SKM-1 treated with dmso at 0.1 percent for 144 hours (cell line): Measurements from ENCODE around the gene RGS6.
A peak's percentile ranks its signal among the peaks of the same experiment; 100 is the strongest.

Source experiments
- DNase-seq: peaks from one replicate; lab custom pipeline; 2025; ENCODE audit not compliant: unreplicated experiment; lab: John Stamatoyannopoulos, UW

RGS6 gene

GRCh38 chr14:72070458-72070857 lies 138.2 kb downstream of the RGS6 start:
- DNase-seq: no peak

DNA sequence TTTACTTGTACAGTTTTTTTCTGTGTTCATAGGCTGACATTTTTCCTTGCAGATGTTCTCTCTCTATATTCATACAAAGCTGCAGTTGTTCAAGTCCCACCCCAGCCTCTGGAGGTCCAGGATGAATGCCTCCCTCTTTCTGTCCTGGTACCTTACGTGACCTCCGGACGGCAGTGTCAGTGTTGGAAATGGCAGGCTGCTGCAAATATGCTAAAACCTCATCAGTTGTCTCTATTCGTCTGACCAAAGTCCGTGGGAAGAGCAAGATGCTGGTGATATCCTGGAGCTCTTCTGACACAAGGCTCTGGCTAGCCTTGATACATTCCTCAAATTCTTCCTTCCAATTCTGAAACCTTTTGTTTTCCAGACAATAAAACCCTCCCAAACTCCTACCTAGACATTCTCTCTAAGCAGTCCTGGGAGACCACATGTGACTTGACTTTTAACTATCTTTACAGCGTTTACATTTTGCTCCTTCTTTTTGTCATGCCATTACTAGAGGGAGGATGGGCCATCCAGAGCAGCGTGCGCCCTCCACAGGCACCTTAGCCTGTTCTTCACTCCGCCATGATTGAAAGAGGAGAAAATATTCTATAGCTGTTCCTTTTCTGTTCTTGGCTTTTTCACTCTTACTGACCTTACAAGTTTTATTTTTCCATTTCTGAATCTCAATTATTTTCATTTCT lies 143.6 kb downstream of the RGS6 start:
- DNase-seq: no peak

DNA sequence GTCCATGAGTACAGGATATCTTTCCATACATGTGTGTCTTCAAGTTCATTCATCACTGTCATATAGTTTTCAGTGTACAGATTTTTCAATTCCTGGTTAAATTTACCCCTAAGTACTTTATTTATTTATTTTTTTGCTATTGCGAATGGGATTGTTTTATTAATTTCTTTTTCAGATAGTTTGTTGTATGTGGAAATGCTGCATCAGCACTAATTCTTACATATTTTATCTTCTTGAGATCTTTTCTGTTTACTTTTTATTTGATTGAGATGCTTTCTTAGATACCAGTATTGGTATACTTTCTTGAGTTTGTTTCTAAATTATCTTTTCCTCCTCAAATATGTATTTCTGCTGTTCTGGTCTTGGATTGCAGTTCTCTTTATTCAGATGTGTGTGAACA lies 148.9 kb downstream of the RGS6 start:
- no peak for DNase-seq

DNA sequence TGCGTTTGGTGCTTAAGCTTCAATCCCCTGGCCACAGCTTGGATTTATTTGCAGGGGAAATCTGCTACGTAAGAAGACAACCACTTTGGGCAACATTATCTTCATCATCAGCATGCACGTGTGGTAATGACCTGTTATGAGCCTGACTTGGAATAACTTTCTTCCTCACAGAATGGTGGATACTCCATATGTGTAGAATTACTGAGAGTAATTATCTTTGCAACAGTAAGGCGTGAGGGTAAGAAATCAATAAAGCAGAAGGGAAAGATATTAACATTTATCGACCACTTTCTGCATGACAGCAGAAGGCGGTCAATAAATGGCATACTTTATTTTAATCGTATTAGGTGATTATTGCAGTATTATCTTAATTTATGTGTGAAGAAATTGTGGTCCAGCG lies 152.7 kb downstream of the RGS6 start:
- DNase-seq: no peak

DNA sequence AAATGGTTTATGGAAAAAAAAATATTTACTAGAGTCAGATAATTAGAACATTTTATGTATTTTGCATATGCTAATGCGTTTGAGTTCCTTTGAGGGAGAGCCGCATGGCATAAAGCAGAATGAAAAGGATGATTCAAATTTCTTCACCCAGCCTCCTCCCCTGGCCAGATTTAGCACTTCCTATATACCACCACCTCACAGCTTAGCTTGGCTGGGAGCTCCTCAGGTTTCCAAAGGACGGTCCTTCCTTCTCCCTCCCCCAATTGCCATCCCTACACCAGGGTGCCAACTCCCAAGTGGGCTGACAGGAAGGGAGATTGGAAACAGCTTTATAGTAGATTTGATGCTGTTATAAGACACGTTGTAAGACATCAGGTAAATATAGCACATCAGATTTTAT lies 157.4 kb downstream of the RGS6 start:
- no peak for DNase-seq

- DNase-seq: no peak
Measured at GRCh38 chr14:72094844-72095582, 162.8 kb downstream of the RGS6 start.

GRCh38 chr14:72097173-72097783 lies 165.0 kb downstream of the RGS6 start:
- no peak for DNase-seq

- DNase-seq: no peak
Measured at GRCh38 chr14:72098210-72098609, 166.0 kb downstream of the RGS6 start.

DNA sequence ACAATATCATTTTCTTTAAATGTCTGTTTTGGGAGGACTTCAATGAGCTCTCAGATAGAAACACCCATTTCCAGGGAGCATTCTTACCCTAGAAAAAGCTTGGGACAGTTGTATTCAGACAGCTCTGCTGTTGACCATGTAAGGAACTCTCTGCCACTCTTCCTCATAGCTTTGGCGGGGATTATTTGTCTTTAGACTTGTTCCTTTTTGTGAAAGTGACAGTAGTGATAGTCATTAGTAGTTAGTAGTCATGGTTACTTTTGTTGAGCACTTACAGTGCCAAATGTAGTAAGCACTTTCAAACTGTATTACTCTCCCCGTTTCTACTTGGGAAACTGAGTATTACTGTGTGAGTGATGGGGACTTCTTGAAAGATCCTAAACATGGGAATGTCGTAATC lies 167.3 kb downstream of the RGS6 start:
- no peak for DNase-seq

- DNase-seq: peak; percentile 5
Measured at GRCh38 chr14:72104011-72104613, 171.9 kb downstream of the RGS6 start.

DNA sequence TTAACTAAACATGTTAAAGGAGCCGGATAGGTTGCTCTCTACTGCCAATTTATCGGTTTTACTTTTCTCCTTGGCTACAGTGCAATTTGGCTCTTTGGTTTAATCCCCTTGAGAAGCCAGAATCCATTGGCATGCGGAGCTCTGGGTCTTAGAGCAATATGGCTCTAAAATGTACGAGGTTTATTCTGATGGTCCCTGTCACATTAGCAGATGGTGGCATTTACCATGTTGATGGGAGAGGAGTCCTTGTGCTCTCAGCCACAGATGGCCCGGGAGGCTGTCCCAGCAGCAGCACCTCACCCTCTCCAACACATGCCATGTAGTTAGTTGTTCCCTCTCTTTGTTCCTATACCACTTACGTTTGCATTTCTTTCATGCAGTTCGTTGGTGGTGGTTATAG lies 179.7 kb downstream of the RGS6 start:
- DNase-seq: no peak

GRCh38 chr14:72118841-72119240 lies 186.6 kb downstream of the RGS6 start:
- DNase-seq: no peak

GRCh38 chr14:72120315-72120714 lies 188.1 kb downstream of the RGS6 start:
- DNase-seq: no peak

- no peak for DNase-seq
Measured at GRCh38 chr14:72123755-72124154, 191.5 kb downstream of the RGS6 start.

DNA sequence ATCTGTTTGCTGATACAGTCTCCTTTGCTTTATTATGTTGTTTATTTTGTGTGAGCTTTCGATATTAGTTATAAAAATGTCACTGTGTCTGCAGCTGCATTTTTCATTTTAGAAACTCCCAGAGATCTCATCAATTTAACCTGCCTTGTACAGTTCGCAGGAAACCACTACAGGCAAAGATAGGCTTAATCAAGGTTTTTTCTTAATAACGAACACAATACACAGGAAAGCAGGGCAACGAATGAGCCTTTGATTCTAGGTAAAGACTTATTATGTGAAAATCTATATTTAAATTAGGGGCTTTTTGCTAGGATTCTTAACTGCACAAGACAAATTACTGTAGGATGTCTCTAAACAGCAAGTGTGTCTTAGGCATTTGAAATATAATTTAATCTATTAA lies 191.9 kb downstream of the RGS6 start:
- DNase-seq: no peak

DNA sequence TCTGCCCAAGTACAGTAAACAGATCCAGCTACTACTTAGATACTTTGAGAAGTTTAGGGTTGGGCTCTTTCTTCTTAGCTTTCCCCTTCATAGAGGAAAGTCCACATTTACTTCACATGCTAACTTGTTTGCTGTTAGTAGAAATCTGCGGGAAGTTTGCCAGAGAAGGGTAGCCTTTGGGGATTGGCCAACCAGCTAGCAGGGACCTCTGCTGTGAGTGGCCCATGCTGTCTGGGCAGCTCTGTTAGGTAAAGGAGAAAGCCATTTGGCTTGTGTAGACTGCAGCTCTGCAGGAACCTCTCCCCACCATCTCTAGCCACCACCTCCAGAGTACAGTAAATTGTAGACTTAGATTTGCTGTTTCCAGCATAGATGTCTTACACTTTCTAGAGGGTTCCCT lies 193.9 kb downstream of the RGS6 start:
- DNase-seq: no peak

DNA sequence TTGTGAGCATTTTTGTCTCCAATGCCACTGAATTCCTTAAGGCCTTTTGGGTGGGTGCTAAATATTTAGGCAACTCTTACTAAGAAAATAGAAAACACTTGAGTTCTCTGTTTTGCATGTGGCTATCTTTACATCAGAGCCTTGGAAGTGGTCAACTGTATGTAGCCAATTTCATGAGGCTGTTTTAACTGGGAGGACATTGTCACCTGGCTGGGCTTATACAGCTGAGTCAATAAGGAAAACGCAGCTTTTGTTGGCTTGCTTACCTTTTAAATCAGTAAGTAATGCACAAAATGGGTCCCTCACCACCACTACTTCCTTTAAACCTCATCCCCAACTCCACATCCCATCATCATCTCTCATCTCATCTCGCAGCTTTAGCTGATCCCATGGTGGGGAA lies 194.3 kb downstream of the RGS6 start:
- no peak for DNase-seq

DNA sequence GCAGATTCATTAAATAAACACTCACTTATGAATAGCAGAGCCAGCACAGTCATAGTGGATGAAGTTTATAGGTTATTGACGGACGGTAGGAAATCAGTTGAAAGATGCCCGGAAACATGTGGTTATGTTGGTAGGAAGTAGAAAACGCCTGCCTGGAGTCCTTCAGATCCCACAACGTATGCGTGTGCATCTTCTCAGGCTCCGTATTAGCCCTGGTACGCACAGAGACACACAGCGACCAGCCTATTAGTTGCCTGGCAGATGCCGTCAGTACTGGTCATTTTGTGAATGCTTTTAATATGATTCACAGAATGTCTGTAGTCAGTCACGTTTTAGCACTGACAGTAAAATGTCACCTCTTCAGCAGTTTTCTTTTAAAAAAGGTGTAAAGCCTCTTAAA lies 196.4 kb downstream of the RGS6 start:
- no peak for DNase-seq

DNA sequence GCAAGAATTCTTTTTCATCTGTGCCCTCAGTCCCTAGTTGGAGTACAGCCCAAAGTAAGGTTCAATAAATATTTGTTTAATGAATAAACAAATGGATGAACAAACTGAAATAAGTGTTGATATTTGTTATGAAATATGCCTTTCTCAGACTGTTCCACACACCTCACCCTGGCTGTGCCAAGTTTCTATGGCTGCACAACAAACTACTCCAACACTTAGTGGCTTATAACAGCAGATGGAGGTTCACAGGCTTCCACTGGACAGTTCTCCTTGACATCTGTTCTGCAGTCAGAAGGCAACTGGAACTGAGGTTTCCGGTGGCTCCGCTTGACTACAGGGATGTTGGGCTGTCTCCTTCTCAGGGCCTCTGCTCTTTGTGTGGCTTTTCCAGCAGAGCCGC lies 197.1 kb downstream of the RGS6 start:
- no peak for DNase-seq

DNA sequence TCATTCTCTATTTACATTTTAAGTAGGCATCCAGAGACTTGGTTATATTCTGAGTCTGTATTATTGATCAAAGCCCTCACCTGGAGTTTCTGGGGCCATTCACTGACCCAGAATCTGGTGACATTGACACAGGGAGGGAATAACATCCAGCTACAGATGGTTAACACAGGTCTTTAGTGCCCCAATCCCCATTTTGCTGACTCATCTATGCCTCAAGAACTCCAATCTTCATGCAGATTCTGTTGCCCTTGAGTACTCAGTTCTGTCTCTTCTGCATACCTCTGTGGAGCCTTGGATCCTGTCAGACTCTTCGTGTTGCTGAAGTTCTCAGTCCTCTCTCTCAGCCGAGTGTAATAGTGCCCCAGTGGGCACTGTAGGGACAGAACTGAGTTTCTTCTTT lies 208.9 kb downstream of the RGS6 start:
- DNase-seq: no peak

DNA sequence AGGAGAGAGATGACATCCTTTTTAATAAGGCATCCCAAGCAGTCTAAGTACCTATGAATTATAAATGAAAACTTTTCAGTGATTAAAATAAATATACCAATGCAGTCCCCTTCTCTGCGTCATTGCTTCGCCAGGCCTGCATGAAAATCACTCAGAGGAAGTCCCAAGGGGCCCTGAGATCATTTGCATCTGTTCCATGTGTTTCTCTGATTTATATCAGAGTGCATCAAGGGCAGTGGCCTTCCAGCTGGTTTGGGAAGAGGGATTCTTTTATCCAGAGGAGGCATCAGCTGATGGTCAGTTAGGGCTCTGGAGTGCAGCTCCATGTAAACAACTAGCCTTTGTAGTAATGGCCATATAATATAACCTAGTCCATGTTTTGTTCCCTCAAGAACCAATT lies 210.1 kb downstream of the RGS6 start:
- no peak for DNase-seq

DNA sequence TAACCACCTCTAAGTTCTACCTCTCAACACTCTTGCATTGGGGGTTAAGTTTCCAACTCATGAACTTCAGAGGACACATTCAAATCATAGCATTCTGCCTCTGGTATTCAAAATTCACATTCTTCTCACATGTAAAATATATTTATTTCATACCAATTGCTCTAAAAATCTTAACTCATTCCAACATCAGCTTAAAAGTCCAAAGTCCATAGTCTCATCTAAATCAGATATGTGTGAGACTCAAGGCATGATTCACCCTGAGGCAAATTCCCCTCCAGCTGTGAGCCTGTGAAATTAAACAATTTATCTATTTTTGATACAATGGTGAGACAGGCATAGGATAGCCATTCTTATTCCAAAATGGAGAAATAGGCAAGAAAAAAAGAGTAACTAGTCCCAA lies 214.0 kb downstream of the RGS6 start:
- DNase-seq: no peak
